Activated naive CD8-positive, alpha-beta T cell (primary cell): ENCODE results near the gene ABCC1.

Experiments used
- H3K27ac Mint-ChIP-seq: one replicate; pipeline ENCODE4 v1.8.0; 2021; ENCODE audit warnings: mixed read lengths
- H3K27me3 Mint-ChIP-seq: one replicate; pipeline ENCODE4 v1.8.0; 2021; ENCODE audit warnings: mixed read lengths
- H3K36me3 Mint-ChIP-seq: one replicate; pipeline ENCODE4 v1.8.0; 2021; ENCODE audit warnings: mixed read lengths
- H3K4me1 Mint-ChIP-seq: one replicate; pipeline ENCODE4 v1.8.0; 2021; ENCODE audit warnings: low read depth, mixed read lengths
- H3K4me3 Mint-ChIP-seq: one replicate; pipeline ENCODE4 v1.8.0; 2021; ENCODE audit warnings: mild to moderate bottlenecking, mixed read lengths
- H3K9me3 Mint-ChIP-seq: one replicate; pipeline ENCODE4 v1.8.0; 2021; ENCODE audit warnings: low read depth, mixed read lengths

ABCC1 gene

DNA sequence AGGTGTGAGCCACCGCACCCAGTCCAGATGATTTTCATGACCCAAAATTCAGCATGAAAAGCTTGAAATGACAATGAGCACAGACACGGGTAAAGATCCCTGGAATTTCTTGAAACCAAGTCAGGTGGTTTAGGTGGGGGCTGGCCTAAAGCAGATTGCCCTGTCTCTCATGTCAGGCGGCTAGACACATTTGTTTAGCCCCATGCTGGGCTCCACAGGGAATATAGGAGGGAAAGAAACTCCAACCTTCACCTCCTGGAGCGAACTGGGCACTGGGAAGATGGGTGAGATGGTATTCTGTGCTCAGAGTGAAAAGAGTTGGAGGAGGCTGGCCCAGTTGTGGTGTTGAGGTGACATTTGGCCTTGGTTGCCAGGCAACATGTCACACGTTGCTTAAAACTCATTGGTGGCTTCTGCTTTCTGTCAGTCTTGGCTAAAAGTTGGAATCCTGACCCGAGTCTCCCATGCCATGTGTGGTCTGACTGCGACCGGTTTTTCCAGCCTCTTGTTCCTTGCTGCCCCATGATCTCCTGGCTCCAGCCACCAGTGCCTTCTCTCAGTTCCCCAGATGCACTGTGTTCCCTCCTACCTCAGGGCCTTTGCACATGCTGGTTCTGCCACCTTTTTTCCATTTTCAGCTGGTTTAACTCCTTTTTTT is 160.2 kb downstream of the ABCC1 start:
- Mint-ChIP-seq H3K4me3 (no peak overlapping the region), H3K4me1 (no peaks in the 10 kb centered on the region), H3K9me3 (no peaks in the 10 kb centered on the region), H3K27ac (no peak overlapping the region), H3K36me3 (peaks cover 11% of the 10 kb centered on the region), H3K27me3 (no peaks in the 10 kb centered on the region)

DNA sequence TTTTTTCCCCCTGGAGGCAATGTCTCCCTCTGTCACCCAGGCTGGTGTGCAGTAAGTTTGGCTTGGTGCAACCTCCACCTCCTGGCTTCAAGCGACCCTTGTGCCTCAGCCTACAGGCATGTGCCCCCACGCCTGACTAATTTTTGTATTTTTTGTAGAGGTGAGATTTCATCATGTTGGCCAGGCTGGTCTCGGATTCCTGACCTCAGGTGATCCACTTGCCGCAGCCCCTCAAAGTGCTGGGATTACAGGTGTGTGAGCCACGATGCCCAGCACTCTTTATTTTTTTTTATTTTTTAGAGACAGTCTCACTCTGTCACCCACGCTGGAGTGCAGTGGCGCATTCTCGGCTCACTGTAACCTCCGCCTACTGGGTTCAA is 160.7 kb downstream of the ABCC1 start:
- no peak overlapping the region for H3K27ac Mint-ChIP-seq
- peaks cover 16% of the 10 kb centered on the region for H3K36me3 Mint-ChIP-seq
- no peak overlapping the region for H3K4me3 Mint-ChIP-seq
- no peaks in the 10 kb centered on the region for H3K27me3 Mint-ChIP-seq
- H3K9me3 Mint-ChIP-seq: no peaks in the 10 kb centered on the region
- no peaks in the 10 kb centered on the region for H3K4me1 Mint-ChIP-seq

DNA sequence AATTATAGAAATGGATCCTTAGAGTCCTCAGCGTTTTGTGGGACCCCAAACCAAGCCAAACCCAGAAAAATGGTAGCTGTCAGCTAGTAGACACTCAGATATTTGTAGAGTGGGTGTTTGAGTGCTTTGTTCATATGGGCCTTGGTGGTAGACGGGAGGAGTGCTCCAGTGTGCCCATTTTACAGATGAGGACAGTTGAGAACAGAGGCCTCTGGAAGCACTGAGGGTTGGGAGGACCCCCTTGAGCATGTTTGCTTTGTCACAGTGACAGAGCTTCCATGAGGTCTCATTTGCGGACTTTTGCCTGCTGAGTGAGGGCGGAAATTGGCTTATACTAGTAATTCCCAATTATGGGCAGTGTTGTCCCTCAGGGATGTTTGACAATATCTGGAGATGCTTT is 162.2 kb downstream of the ABCC1 start:
- Mint-ChIP-seq H3K27ac (no peak overlapping the region), H3K36me3 (peaks cover 16% of the 10 kb centered on the region), H3K4me1 (no peaks in the 10 kb centered on the region), H3K27me3 (no peaks in the 10 kb centered on the region), H3K9me3 (no peaks in the 10 kb centered on the region), H3K4me3 (no peak overlapping the region)

DNA sequence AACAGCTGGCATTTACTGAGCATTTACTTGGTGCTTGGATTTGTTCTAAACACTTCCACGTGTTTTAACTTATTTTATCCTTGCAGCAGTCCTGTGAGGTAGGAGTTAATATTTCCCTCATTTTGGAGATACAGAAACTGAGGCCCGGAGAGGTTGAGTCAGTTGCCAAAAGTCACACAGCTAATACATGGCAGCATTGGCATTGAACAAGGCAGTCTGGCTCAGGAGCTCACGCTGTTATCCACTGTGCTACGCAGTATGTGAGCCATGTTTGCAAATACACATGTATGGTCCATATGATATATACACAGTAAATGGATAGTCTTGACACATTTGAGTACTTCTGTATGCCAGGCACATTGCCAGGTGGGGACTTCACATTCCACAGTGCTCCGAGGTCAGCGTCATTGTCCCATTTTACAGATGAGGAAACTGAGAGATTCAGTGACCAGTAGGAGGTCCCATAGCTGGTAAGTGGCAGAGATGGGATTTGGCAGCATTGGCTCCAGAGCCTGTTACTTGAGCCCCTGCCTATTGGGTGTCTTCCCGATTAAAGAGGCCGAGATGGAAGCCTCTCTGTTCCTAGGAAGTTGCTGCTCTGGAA is 163.1 kb downstream of the ABCC1 start:
- Mint-ChIP-seq H3K27me3 (no peaks in the 10 kb centered on the region), H3K4me3 (no peak overlapping the region), H3K27ac (no peak overlapping the region), H3K9me3 (no peaks in the 10 kb centered on the region), H3K4me1 (no peaks in the 10 kb centered on the region), H3K36me3 (peaks cover 22% of the 10 kb centered on the region)

DNA sequence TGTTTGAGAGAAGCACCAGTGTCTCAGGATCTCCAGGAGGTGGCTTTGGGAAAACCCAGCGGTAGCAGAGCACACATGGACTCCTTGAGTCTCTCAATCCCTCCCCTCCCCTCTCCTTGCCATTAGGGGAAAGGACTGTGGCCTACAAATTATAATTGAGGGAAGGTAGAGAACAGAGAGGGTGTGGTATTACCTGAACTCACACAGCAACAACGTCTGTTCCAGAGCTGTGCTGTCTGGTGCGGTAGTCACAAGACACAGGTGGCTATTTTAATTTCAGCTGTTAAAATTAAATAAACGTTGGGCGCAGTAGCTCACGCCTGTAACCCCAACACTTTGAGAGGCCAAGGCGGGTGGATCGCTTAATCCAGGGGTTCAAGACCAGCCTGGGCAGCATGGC is 163.7 kb downstream of the ABCC1 start:
- Mint-ChIP-seq H3K27ac (no peak overlapping the region), H3K4me1 (no peaks in the 10 kb centered on the region), H3K9me3 (no peaks in the 10 kb centered on the region), H3K4me3 (no peak overlapping the region), H3K27me3 (no peaks in the 10 kb centered on the region), H3K36me3 (peaks cover 27% of the 10 kb centered on the region)

DNA sequence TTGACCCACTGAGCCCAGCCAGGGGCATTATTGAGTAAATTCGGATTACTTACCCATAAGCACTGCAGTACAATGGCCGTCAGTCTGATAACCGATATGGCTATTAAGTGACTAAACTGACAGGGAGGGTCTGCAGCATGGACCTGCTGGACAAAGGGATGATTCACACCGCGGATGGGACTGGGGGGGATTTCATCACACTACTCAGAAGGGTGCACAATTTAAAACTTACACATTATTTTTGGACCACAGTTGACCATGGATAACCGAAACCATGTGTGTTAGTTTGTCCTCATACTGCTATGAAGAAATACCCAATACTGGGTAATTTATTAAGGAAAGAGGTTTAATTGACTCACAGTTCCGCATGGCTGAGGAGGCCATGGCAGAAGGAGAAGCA is 167.4 kb downstream of the ABCC1 start:
- Mint-ChIP-seq H3K27ac (no peak overlapping the region), H3K27me3 (no peaks in the 10 kb centered on the region), H3K4me1 (no peaks in the 10 kb centered on the region), H3K36me3 (peaks cover 26% of the 10 kb centered on the region), H3K4me3 (no peak overlapping the region), H3K9me3 (no peaks in the 10 kb centered on the region)

DNA sequence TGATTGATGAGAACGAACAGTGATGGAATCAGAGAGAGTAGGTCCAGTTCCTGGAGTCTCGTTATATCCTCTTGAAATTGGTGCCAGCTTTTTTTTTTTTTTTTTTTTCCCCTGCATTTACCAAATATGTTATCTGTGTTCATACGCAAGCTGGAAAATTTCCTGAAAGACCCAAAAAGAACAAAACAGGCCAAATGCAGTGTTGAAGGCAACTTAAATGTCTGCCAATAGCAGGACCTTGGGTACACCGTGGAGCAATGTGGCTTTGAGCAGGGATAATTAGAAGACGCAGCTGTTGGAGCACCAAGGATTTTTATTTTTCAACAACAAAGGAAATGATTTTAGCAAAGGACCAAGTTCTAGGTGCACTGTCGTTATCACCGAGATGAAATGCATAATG is 168.9 kb downstream of the ABCC1 start:
- H3K36me3 Mint-ChIP-seq: peaks cover 25% of the 10 kb centered on the region
- H3K4me1 Mint-ChIP-seq: no peaks in the 10 kb centered on the region
- no peak overlapping the region for H3K4me3 Mint-ChIP-seq
- no peaks in the 10 kb centered on the region for H3K9me3 Mint-ChIP-seq
- H3K27ac Mint-ChIP-seq: no peak overlapping the region
- no peaks in the 10 kb centered on the region for H3K27me3 Mint-ChIP-seq

DNA sequence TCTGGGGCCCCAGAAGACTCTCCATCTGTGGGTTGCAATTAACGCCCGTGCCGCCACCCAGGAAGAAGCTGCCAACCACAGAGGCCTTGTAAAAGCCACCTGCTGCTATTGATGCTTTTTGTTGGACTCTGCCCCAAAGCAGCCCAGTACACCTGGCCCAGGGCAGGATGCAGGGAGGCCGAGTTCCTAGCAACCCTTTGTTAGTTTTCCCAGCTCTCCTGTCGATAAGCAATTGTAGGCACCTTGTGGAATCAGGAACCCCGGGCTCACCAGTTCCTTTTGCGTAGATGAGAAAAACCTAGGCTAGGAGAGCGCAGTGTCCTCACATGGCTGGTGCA is 170.6 kb downstream of the ABCC1 start:
- Mint-ChIP-seq H3K9me3 (peaks cover 7% of the 10 kb centered on the region), H3K27ac (no peak overlapping the region), H3K4me1 (no peaks in the 10 kb centered on the region), H3K27me3 (no peaks in the 10 kb centered on the region), H3K36me3 (peaks cover 29% of the 10 kb centered on the region), H3K4me3 (no peak overlapping the region)

DNA sequence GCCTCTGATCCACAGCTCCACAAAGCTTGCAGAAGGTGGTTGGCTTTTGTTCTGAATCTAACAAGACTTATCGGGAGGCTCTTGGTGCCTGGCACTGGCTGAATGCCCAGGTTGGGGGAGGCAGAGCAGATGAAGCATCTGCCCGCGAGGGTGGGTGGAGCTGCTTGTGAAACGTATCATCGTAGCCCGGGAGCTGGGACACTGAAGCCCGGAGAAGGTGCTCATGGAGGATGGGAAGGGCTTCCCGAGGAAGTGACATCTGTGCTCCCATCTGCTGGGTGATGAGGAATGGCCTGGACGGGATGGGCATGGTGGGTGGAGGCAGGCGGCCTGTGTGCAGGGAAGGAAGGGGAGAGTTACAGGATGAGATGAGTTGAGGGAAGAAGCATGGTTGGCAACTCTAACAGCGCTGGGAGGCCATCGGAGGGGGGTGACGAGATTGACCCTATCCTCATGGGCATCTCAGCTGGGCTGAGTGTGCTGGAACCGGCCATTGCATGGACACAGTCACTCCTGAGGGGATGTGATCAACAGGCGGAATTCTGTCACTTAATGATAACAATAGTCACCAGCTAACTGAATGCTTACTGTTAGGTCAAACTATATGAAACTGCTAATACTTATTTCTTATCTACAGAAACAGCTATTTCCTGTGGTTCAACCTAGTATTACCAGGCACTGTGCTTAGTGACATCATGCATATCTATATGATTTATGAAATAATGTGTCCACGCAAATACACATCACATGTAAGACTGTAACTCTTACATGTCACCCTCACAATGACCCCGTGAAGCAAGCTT is 171.2 kb downstream of the ABCC1 start:
- Mint-ChIP-seq H3K27me3 (no peaks in the 10 kb centered on the region), H3K36me3 (peaks cover 29% of the 10 kb centered on the region), H3K4me1 (no peaks in the 10 kb centered on the region), H3K9me3 (peaks cover 8% of the 10 kb centered on the region), H3K4me3 (no peak overlapping the region), H3K27ac (no peak overlapping the region)

DNA sequence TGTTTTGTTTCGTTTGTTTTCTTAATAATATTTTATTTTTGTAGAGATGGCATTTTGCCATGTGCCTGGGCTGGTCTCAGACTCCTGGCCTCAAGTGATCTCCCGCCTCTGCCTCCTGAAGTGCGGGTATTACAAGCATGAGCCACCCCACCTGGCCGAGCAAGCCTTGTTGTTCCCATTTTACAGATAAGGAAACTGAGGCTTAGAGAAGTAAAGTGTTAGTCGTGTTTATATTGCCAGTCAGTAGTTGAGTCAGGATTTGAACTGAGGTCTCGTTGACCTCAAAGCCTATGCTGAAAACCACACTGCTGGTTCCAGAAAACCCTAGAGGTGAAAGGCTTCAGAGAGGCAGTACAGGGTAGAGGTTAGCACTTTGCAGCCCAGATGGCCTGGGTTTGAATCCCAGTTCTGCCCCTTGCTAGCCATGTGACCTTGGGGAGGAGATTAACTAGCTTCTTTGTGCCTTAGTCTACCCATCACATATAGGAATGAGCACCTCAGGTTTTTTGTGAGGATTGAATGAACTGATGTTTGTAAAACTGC is 171.8 kb downstream of the ABCC1 start:
- Mint-ChIP-seq H3K4me1 (no peaks in the 10 kb centered on the region), H3K4me3 (no peak overlapping the region), H3K36me3 (peaks cover 31% of the 10 kb centered on the region), H3K27ac (no peak overlapping the region), H3K27me3 (no peaks in the 10 kb centered on the region), H3K9me3 (peaks cover 8% of the 10 kb centered on the region)

DNA sequence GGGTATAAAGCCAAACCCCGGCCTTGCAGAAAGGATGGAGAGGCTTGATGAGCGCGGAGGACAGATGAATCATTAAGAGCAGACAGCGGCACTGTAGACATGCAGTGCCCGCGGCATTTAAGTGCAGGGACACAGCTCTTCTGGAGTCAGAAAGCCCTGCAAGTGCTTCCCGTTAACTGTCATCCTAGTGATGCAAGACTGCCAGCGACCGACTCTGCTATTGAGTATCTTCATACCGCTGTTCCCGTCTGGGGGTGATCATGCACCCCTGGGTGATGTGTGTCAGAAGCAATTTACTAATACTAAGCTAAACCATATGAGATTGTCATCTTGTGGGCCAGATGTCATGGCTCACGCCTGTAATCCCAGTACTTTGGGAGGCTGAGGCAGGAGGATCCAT is 172.8 kb downstream of the ABCC1 start:
- H3K27ac Mint-ChIP-seq: no peak overlapping the region
- H3K4me3 Mint-ChIP-seq: no peak overlapping the region
- H3K27me3 Mint-ChIP-seq: no peaks in the 10 kb centered on the region

DNA sequence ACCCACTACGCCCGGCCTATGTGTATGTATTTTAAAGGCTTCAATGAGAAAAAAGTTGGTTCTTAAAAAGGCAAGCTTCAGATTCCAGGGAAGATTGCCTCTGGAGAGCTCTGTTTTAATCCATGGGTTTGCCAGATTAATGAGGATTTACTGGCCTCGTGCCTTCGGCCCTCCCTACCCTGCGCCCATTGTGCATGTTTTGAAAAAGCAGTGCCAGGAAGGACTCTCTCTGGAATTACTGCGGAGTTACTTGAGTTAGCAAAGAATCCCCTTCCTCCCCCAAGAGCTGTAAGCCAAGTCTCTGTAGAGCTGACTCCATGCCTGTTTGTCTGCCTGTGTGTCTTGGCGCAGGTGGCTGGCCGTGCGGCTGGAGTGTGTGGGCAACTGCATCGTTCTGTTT is 175.0 kb downstream of the ABCC1 start:
- Mint-ChIP-seq H3K27ac (no peak overlapping the region), H3K9me3 (peaks cover 8% of the 10 kb centered on the region), H3K4me3 (no peak overlapping the region), H3K4me1 (peaks cover 1% of the 10 kb centered on the region), H3K27me3 (no peaks in the 10 kb centered on the region), H3K36me3 (peaks cover 16% of the 10 kb centered on the region)

More for the DNA sequence above, 172.8 kb downstream of the ABCC1 start:
- H3K4me1 Mint-ChIP-seq: peaks cover 1% of the 10 kb centered on the region
- H3K9me3 Mint-ChIP-seq: peaks cover 8% of the 10 kb centered on the region
- H3K36me3 Mint-ChIP-seq: peaks cover 25% of the 10 kb centered on the region

DNA sequence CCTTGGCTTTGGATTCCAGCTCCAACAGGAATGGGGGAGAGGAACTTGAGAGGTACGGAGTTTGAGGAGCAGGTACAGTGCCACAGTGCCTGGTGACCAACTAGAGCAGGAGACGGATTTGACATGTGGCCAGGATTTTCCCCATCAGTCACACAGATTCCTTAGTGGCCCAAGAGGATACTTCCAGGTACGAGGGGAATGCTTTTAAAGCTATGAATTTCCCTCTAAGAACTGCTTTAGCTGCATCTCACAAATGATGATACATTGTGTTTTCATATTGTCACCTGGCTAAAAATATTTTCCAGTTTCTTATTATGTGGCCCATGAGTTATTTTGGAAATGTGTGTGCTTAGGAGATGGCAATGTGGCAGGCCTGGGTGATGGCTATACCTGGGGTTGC is 175.6 kb downstream of the ABCC1 start:
- Mint-ChIP-seq H3K4me1 (peaks cover 1% of the 10 kb centered on the region), H3K27me3 (no peaks in the 10 kb centered on the region), H3K36me3 (peaks cover 16% of the 10 kb centered on the region), H3K4me3 (no peak overlapping the region), H3K9me3 (peaks cover 8% of the 10 kb centered on the region), H3K27ac (no peak overlapping the region)

DNA sequence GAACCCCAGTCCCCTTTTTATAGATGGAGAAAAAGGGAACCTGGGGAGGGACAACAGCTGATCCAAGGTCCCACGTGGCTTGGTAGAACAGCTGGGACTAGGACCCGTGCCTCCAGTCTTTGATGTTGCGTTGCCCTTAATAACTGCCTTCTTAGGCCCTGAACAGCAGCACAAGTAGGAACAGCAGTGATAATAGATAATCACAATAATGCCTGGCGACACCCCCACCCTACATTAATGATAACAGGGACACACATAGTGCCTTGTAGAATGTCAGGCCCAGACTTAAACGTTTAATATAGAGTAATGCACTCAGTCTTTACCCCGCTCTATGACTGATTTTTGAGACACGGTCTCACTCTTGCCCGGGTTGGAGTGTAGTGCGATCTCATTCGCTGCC is 177.5 kb downstream of the ABCC1 start:
- H3K27me3 Mint-ChIP-seq: no peaks in the 10 kb centered on the region
- H3K9me3 Mint-ChIP-seq: peaks cover 8% of the 10 kb centered on the region
- peak overlapping the region; percentile 58 for H3K27ac Mint-ChIP-seq
- H3K4me3 Mint-ChIP-seq: no peak overlapping the region
- peaks cover 16% of the 10 kb centered on the region for H3K36me3 Mint-ChIP-seq
- H3K4me1 Mint-ChIP-seq: peaks cover 1% of the 10 kb centered on the region

DNA sequence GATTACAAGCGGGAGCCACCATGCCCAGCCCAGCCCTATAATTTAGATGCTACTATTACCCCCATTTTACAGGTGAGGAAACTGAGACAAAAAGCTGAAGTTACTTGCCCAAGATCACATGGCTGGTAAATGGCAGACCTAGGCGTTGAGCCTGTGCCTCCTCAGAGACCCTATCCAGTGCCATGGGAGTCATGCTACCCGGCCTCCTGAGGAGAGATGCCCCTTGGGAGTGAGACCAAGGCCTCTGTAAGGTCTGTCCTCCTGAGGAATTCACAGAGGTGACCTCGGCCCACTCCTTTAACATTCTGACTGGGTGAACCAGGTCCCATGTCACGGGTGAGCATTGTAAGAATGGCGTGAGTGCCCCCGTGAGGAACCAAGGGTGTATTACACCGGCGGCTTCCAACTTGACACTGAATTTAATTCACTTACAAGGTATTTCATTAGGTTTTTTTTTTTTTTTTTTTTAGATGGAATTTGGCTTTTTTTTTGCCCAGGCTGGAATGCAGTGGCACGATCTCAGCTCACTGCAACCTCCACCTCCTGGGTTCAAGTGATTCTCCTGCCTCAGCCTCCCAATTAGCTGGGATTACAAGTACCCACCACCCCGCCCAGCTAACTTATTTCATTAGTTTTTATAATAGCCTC is 178.2 kb downstream of the ABCC1 start:
- Mint-ChIP-seq H3K4me1 (peaks cover 1% of the 10 kb centered on the region), H3K27me3 (no peaks in the 10 kb centered on the region), H3K36me3 (peaks cover 16% of the 10 kb centered on the region), H3K9me3 (peaks cover 8% of the 10 kb centered on the region), H3K4me3 (no peak overlapping the region), H3K27ac (peak overlapping the region; percentile 58)
